ENCODE measurements around the gene LAMA1.

DNA sequence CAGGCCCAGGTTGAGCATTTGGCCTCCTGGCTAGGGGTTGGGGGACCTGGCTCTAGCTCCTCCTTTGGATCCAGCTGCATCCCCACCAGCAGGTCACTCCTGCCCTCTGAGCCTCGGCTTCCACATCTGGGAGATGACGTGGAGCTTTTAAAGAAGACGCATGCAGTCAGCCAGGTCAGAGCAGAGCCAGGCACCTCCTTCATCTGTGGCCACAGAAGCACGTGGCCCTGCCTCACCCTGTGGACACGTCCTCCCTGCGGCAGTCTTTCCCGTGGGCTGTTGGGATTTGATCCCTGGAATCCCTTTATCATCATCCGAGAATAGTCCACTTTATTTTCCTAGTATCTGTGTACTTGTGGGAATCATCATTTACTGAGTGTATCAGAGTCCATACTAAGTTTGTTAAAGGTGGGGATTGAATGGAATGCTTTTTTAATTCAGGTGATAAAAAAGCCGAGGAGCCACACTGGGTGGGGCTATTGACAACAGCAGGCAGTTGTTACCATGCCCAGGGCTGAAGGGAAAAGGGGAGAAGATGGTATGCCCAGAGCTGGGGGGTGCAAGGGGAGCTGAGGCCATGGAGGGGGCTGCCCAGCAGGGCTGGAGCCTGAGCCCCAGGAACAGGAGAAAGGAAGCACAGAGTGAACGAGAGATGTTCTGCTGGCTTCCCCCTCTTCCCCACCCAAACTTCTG, 170.1 kb downstream of the LAMA1 start:
- TF ChIP-seq CTCF (IDR thresholded peaks at IDR 0.05; ENCODE audit: extremely low read depth in 1 of 2, insufficient read depth in 1 of 2, low read depth in 1 of 2, low read length in 2 of 2) (no peak), MAX (IDR thresholded peaks at IDR 0.05; ENCODE audit: insufficient read depth, insufficient read length) (no peak), GATA2 (IDR thresholded peaks at IDR 0.05; ENCODE audit: insufficient read depth, insufficient read length, low read depth, low read length) (no peak), POLR2A (IDR thresholded peaks at IDR 0.05; ENCODE audit: low read depth, low read length) (no peak), POLR2AphosphoS5 (IDR thresholded peaks at IDR 0.05; ENCODE audit: insufficient read depth, low read depth, low read length) (no peak), EZH2 (IDR thresholded peaks at IDR 0.05; ENCODE audit: borderline replicate concordance, low read depth, low read length, severe bottlenecking) (no peak)

All from endothelial cell of umbilical vein (primary cell).